Fibroblast of mammary gland (primary cell): ENCODE results near the gene TTLL12.

Source experiments
- DNase-seq: peaks from one replicate; pipeline ENCODE4 v3.0.0-alpha.2; 2010; ENCODE audit warnings: low read depth
- H3K4me3 ChIP-seq: 2 replicates; pipeline ENCODE4 v1.5.1; 2011; ENCODE audit warnings: low read depth, mild to moderate bottlenecking, low read length, moderate library complexity; ENCODE audit not compliant: control insufficient read depth
- TF ChIP-seq, protein P1 (sequence below): conservative IDR thresholded peaks from 2 replicates; pipeline ENCODE4 v1.5.1; 2011; ENCODE audit warnings: low read depth, low read length, inconsistent platforms; ENCODE audit not compliant: control insufficient read depth, insufficient read depth

Gene TTLL12

DNA sequence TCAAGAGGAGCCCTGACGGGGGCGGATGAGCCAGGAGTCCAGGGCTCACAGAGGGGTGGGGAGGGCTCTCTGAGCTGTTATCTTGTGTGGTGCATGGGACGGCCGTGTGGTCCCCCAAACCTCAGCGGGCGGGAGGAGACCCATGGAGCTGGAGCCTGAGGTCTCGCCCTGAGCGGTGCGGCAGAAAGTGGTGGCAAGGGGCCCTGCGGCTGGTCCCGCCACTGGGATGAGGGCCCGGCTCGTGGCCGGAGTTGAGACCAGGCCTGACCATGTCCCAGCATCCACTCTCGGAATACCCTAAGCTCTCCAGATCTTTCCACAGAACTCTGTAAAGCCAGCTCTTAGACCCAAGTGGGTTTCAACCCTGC, 22.6 kb upstream of the TTLL12 start:
- TF ChIP-seq, protein P1, sequence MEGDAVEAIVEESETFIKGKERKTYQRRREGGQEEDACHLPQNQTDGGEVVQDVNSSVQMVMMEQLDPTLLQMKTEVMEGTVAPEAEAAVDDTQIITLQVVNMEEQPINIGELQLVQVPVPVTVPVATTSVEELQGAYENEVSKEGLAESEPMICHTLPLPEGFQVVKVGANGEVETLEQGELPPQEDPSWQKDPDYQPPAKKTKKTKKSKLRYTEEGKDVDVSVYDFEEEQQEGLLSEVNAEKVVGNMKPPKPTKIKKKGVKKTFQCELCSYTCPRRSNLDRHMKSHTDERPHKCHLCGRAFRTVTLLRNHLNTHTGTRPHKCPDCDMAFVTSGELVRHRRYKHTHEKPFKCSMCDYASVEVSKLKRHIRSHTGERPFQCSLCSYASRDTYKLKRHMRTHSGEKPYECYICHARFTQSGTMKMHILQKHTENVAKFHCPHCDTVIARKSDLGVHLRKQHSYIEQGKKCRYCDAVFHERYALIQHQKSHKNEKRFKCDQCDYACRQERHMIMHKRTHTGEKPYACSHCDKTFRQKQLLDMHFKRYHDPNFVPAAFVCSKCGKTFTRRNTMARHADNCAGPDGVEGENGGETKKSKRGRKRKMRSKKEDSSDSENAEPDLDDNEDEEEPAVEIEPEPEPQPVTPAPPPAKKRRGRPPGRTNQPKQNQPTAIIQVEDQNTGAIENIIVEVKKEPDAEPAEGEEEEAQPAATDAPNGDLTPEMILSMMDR, result no peak
- no peak overlapping the region for H3K4me3 ChIP-seq
- no peak for DNase-seq

DNA sequence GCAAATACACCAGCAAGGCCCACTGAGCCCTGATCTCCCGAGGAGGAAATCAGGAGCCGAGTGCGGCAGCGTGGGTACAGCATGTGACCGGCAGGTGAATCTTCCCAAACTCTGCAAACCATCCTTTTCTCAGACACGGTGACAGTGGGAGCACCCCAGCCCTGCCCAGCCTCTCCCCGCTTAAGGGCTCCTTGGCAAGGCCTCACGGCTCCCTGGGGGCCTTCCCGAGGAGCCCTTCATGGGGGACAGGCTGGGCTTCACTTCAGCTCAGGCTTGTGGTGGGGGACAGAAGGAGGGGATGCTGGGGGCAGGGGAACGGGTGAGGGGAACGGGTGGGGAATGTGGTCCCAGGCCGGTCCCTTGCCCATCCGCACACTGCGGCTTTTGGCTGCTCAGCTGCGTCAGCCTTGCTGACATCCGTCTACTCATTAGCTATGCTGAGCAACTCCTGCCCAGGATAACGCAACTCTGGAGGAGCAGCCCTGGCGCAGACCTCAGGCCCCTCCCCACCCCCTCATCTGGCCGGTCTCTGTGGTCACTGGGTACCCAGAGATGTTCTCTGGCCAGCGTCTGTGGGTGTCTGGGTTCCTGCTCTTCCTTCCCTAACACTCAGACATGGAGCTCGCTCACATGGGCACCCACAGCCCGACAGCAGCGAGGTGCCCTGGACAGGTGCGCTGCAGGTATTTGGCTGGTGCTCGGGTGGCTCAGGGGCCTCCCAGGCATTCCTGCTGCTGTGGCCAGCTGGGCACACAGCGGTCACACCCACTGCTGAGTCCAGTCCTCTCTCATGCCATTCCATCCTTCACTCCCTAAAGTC, 22.0 kb upstream of the TTLL12 start:
- TF ChIP-seq, protein P1, result no peak
- no peak overlapping the region for H3K4me3 ChIP-seq
- DNase-seq, result no peak

DNA sequence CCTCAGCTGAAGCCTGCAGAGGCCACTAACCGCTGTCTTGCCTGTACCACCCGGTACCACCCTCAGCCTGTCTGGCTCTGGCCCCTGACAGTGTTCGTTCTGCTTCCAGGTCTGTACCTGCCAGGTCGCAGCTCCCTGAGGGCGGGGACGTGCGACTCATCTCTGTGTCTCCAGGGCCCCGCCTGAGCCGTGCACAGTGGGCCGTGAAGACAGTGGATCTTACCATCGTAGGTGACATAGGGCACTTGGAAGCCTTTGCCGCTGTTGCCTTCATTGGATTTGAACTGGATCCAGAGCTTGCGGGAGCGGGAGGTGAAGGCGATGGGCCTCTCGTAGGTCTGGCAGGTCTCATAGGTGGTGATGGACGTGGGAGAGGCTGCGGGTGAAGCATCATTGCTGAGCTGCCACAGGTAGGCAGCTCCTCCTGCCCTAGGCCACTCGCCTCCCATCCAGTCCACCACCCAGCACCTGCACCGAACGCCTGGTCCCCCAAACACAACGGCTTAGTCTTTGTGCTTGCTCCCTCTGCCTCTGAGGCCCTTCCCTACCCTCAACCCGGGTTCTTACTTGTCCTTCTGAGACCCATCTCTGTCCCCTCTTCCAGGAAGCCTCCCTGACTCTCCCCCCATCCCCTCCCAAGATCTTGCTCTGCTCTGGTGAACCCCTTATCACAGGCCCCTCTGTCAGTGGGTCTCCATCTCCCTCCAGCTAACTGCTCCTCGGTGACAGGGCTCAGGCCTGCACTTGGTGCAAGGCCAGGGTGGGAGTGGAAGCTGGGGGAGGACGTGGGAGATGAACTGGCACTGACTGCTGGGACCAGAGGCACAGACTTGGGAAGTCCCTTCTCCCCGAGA, 21.1 kb upstream of the TTLL12 start:
- TF ChIP-seq, protein P1, result no peak
- no peak overlapping the region for H3K4me3 ChIP-seq
- DNase-seq, result no peak

DNA sequence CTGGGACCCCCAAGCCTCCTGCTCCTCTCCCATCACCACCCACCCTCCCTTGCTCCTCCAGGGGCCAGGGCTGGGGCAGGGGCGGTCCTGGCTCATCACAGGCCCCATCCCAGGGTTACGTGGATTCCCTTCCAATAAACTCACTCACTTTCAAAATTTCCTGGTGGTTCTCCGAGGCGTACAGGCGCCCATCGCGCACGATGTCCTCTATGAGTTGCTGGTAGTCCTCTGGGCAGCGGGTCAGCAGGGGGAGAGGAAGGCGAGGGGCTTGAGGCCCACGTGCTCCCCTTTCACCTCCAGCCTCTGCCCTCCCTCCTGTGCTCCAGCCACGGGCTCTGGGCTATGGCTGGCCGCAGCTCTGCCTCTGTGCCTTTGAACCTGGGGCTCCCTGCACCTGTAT, 20.5 kb upstream of the TTLL12 start:
- no peak overlapping the region for H3K4me3 ChIP-seq
- TF ChIP-seq, protein P1, result no peak
- no peak for DNase-seq

DNA sequence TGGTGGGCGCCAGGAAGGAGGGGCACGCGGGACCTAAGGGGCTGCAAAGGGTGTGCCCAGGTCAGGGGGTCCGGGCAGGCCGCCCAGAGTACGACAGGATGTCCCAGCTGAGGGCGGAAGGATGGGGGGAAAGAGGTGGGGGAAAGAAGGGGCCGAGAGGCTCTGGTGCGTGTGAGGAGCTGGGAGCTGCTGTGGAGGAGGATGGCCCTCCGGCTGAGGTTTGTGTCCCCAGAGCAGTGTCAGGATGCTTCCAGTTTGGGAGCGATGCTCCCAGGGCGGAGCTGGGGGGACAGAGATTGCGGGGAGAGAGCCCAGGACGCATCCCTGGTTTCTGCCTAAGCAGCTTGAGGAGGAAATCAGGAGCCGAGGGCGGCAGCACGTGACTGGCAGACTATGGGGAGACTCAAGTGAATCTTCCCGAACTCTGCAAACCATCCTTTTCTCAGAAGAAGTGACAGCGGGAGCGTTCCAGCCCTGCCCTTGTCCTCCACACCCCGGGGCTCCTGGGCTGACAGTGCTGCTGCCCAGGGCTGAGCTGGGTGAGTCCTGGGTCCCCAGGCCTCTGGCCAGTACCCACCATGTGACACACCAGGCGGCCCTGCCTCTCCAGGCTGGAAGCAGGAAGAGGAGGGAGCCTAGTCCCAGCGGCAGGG, 19.7 kb upstream of the TTLL12 start:
- no peak for DNase-seq
- H3K4me3 ChIP-seq, result no peak overlapping the region
- TF ChIP-seq, protein P1, result no peak

DNA sequence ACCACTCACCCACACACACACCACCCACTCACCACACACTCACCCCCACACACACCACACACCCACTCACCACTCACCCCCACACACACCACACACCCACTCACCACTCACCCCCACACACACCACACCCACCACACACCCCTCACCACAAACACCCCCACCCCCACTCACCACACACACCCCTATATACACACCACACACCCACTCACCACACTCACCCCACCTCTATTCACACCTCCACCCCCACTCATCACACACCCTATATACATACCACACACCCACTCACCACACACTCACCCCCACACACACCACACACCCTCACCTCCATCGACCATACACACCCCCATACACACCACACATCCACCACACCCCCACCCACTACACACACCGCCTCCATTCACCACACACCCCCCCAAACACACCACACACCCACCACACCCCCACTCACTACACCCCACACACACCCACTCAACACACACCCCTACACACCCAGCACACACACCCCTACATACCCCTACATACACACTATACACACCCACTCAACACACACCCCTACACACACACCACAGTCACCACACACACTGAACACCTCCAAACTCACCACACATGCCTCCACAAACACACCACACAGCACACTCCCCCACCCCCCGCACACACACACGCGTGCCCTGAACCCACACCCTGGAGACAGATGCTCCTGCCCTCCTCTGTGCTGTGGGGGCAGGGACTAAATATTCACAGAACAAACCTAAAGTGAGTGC, 19.0 kb upstream of the TTLL12 start:
- TF ChIP-seq, protein P1, result no peak
- no peak for DNase-seq
- no peak overlapping the region for H3K4me3 ChIP-seq
